Measurements from ENCODE around the gene MARCHF5.
"Not testable (repeated sequence)": the region's sequence is repeated elsewhere in the genome, so short reads cannot be mapped to it uniquely, and the experiment has no call there.

The MARCHF5 gene

GRCh38 chr10:92305133-92306072 is 14.4 kb downstream of the MARCHF5 start:
- DNase-seq, result no peak

GRCh38 chr10:92309272-92309671 is 18.3 kb downstream of the MARCHF5 start:
- no peak for DNase-seq

DNA sequence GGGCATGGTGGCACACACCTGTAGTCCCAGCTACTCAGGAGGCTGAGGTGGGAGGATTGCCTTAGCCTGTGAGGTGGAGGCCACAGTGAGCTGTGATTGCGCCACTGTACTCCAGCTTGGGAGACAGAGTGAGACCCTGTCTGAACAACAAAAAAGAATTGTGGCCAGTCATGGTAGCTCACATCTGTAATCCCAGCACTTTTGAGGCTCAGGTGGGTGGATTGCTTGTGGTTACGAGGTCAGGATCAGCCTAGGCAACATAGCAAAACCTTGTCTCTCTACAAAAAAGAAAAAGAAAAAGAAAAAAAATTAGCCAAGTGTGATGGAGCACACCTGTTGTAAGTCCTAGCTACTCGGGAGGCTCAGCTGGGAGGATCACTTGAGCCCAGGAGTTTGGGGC is 22.8 kb downstream of the MARCHF5 start:
- no peak for DNase-seq

DNA sequence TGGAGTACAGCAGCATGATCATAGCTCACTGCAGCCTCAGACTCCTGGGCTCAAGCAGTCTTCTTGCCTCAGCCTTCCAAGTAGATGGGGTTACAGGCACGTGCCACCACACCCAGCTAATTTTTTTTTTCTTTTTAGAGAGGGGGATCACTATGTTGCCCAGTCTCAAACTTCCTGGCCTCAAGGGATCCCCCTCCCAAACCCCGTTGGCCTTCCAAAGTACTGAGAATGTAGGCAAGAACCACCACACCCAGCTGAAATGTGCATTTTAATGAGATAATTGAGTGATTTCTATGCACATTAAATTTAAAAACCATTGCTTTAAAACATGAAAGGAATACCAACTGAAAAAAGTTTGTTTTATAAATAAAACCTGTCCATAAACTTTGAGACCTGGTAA is 25.6 kb downstream of the MARCHF5 start:
- DNase-seq, result no peak

GRCh38 chr10:92323079-92323478 is 32.1 kb downstream of the MARCHF5 start:
- no peak for DNase-seq

GRCh38 chr10:92327445-92328433 is 36.8 kb downstream of the MARCHF5 start:
- no peak for DNase-seq

DNA sequence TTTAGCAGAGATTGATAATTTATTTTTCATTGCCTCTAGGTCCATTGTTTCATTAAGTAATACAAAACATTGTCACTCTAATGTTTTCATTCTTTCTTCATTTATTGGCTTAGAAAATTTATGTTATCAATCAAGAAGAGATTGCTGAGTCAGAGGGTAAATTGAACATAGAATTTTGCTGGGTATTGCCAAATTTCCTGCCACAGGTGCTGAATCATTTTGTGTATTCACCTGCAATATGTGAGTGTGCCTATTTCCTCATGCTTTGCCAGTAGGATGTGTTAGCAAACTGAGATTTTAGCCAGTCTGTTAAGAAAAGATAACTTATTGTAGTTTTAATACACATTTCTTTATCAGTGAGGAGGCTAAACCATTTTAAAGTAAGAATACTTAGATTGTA is 38.0 kb downstream of the MARCHF5 start:
- no peak for DNase-seq

DNA sequence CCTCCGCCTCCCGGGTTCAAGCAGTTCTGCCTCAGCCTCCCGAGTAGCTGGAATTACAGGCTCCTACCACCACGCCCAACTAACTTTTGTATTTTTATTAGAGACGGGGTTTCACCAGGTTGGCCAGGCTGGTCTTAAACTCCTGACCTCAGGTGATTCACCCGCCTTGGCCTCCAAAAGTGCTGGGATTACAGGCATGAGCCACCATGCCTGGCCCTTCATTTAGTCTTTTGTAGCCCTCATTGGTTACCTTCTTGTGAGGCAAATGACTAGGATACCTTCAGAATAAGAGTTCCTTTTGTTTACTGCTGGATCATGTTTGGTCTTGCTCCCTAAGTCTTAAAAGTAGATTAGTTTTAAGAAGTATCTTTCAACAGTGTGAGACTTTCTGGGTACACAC is 39.0 kb downstream of the MARCHF5 start:
- not testable (repeated sequence) for DNase-seq

- no peak for DNase-seq
Measured at GRCh38 chr10:92342796-92343195, 51.8 kb downstream of the MARCHF5 start.

DNA sequence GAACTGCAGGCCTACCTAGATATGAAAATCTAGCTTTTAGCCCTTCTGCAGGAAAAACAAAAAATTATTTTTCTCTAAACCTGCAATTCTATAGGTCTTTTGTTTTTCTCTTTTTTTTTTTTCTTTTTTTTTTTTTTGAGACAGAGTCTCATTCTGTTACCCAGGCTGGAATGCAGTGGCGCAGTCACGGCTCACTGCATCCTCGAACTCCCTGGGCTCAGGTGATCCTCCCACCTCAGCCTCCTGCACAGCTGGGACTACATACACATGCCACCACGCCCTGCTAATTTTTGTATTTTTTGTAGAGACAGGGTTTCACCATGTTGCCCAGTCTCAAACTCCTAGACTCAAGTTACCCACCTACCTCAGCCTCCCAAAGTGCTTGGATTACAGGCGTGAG is 54.6 kb downstream of the MARCHF5 start:
- not testable (repeated sequence) for DNase-seq

GRCh38 chr10:92347035-92347676 is 56.2 kb downstream of the MARCHF5 start:
- not testable (repeated sequence) for DNase-seq

GRCh38 chr10:92350411-92350810 is 59.4 kb downstream of the MARCHF5 start:
- no peak for DNase-seq

DNA sequence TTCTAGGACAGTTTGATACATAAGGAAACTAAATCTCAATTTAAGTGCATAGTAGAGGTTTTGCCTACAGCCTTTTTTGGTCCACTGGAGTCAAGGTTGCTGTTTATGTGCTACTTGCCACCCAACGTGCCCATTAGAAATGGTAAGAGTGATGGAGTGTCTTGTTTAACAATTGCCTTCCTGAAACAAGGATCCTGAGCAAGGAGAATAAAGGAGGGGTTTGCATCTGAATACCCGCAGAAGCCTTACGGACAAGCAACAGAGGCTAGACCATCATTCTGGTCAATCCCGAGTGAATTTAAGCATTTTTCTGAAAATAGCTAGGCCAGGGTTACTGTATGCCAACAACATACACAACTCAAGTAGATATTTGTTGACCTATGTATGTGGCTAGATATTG is 63.6 kb downstream of the MARCHF5 start:
- DNase-seq, result no peak

GRCh38 chr10:92356041-92356440 is 65.1 kb downstream of the MARCHF5 start:
- DNase-seq, result no peak

DNA sequence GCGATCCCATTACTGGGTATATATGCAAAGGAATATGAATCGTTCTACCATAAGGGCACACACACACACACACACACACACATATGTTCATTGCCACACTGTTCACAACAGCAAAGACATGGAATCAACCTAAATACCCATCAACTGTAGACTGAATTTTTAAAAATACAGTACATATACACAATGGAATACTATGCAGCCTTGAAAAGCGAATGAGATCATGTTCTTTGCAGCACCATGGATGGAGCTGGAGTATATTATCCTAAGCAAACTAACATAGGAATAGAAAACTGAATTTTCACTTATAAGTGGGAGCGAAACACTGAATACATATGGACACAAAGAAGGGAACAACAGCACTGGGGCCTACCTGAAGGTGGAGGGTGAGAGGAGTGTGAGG is 72.5 kb downstream of the MARCHF5 start:
- DNase-seq, result no peak

DNA sequence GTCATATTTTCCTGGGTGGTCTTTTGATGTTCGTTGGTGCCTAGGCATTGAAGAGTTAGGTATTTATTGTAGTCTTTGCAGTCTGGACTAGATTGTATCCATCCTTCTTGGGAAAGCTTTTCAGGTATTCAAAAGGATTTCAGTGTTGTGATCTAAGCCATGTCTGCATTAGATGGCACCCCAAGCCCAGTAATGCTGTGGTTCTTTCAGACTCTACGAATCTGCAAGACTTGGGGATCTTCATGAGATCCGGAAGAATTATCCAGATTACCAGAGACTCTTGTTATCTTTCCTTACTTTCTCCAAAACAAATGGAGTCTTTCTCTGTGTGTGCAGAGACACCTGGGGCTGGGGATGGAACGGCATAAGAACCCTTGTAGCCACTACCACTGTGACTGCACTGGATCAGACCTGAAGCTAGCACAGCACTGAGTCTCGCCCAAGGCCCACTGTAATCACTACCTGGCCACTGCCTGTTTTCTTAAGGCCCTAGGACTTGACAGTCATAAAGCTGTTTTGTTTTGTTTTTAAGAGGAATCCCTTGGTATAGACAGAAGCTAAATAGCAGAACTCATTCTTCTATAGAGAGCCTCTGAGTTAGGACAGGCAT is 75.5 kb downstream of the MARCHF5 start:
- no peak for DNase-seq

DNA sequence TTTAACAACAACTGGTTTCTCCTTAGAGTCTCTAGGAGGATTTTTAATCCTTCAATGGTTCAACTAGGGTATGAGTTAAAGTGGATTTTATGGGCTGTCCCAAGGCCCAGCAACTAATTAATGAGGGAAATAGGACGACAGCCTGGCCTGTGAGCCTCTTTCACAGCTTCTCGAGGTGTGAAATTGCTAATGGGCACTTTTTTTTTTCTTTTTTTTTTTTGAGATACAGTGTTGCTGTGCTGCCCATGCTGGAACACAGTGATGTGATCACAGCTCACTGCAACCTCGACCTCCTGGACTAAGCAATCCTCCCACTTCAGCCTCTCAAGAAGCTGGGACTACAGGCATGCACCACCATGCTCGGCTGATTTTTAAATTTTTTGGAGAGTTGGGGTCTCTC is 87.0 kb downstream of the MARCHF5 start:
- no peak for DNase-seq

DNA sequence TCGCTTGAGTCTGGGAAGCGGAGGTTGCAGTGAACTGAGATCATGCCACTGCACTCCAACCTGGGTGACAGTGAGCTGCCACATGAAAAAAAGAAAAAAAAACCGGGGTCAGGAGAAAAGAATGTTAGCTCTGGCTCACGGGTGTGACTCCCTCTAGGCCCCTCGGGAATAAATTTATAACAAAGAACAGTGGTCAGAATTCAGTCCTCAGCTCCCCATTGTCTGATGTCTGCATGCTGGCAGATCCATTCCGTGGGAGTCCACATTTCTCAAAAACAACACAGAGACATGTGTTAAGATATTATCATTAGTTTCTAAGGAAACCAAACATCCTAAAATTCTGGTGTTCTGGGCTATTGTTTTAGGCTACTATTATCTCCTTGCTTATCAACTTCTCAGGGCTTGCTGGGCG is 90.6 kb downstream of the MARCHF5 start:
- DNase-seq, result no peak

- no peak for DNase-seq
Measured at GRCh38 chr10:92382631-92383030, 91.7 kb downstream of the MARCHF5 start.

GRCh38 chr10:92384741-92385140 is 93.8 kb downstream of the MARCHF5 start:
- no peak for DNase-seq

- no peak for DNase-seq
Measured at GRCh38 chr10:92385831-92386230, 94.9 kb downstream of the MARCHF5 start.

GRCh38 chr10:92387289-92387940 is 96.4 kb downstream of the MARCHF5 start:
- no peak for DNase-seq

Measured in NCI-H2029 treated with DMSO at 0.1 percent for 48 hours (cell line).